SK-N-SH treated with all-trans-retinoic acid at 6 μM for 48 hours (cell line): Measurements from ENCODE around the gene S100P.

Source experiments
- ARNTL ChIP-seq: fragments of 450-650 bp; formaldehyde crosslinking; IDR thresholded peaks from 2 replicates; pipeline ENCODE4 v1.5.0; 2020; ENCODE audit warnings: low read depth, mild to moderate bottlenecking, moderate library complexity, borderline replicate concordance
- BACH2 ChIP-seq: fragments of 250-450 bp; sonication (Bioruptor Pico); IDR thresholded peaks from 2 replicates; pipeline ENCODE4 v1.9.0; 2021; ENCODE audit warnings: mild to moderate bottlenecking, borderline replicate concordance
- GLIS3 ChIP-seq: fragments of 250-450 bp; sonication (Bioruptor Pico); IDR thresholded peaks from 2 replicates; pipeline ENCODE4 v1.5.0; 2020; ENCODE audit warnings: mild to moderate bottlenecking, moderate library complexity
- ISL1 ChIP-seq: fragments of 250-450 bp; sonication (Bioruptor Pico); IDR thresholded peaks from 2 replicates; pipeline ENCODE4 v2.1.2; 2022; ENCODE audit warnings: mild to moderate bottlenecking, moderate library complexity
- RARB ChIP-seq: fragments of 250-450 bp; sonication (Bioruptor Pico); IDR thresholded peaks from 2 replicates; pipeline ENCODE4 v1.8.0; 2021; ENCODE audit warnings: mild to moderate bottlenecking, moderate library complexity
- SNAI2 ChIP-seq: fragments of 250-450 bp; sonication (Bioruptor Pico); IDR thresholded peaks from 2 replicates; pipeline ENCODE4 v1.5.0; 2020; ENCODE audit warnings: mild to moderate bottlenecking, moderate library complexity
- ZFP3 ChIP-seq: fragments of 250-450 bp; sonication (Bioruptor Pico); IDR thresholded peaks from 2 replicates; pipeline ENCODE4 v1.5.0; 2020; ENCODE audit warnings: mild to moderate bottlenecking, moderate library complexity
- ZFP30 ChIP-seq: fragments of 450-650 bp; formaldehyde crosslinking; IDR thresholded peaks from 2 replicates; pipeline ENCODE4 v1.5.0; 2022; ENCODE audit warnings: mild to moderate bottlenecking, moderate library complexity
- ZNF8 ChIP-seq: fragments of 450-650 bp; formaldehyde crosslinking; IDR thresholded peaks from 2 replicates; pipeline ENCODE4 v1.5.0; 2020; ENCODE audit warnings: mild to moderate bottlenecking, moderate library complexity
- TF ChIP-seq, protein P1 (sequence below): fragments of 250-450 bp; sonication (Bioruptor Pico); IDR thresholded peaks from 2 replicates; pipeline ENCODE4 v1.8.0; 2020; ENCODE audit warnings: mild to moderate bottlenecking, moderate library complexity, borderline replicate concordance

DNA sequence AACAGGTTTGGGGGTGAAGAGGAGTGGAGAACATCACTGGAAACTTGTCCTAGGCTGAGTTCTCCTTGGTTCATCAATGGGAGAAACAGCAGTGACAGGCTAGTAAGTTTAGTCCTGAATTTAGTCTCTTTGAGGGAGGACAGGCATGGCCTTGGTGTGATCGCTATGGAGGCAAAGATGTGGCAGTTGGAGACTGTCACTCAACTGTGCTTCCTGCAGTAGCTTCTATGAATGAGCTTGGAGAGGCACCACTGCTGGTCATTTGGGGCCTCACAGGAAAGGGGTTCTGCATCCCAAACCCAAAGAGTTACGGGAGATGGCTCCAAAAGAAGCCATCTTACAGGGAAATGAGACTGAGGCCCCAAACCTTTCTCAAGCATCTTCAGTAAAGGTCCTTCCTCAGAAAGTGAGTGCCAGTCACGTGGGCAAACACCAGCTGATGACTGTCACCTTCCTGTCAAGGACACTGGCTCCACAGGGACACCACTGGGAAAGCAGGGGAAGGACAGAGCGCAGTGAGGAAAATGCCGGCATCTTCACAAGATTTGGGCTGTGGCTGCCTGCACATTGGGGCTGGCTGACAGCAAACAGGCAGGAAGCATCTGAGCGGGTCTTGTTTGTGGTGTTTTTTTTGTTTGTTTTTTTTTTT lies 46.0 kb upstream of the S100P start:
- TF ChIP-seq ISL1 (CRISPR knock-in tag), result no peak
- TF ChIP-seq ARNTL, result no peak
- TF ChIP-seq ZNF8 (CRISPR knock-in tag), result no peak
- TF ChIP-seq GLIS3 (CRISPR knock-in tag), result no peak
- TF ChIP-seq RARB, result no peak
- TF ChIP-seq, protein P1, sequence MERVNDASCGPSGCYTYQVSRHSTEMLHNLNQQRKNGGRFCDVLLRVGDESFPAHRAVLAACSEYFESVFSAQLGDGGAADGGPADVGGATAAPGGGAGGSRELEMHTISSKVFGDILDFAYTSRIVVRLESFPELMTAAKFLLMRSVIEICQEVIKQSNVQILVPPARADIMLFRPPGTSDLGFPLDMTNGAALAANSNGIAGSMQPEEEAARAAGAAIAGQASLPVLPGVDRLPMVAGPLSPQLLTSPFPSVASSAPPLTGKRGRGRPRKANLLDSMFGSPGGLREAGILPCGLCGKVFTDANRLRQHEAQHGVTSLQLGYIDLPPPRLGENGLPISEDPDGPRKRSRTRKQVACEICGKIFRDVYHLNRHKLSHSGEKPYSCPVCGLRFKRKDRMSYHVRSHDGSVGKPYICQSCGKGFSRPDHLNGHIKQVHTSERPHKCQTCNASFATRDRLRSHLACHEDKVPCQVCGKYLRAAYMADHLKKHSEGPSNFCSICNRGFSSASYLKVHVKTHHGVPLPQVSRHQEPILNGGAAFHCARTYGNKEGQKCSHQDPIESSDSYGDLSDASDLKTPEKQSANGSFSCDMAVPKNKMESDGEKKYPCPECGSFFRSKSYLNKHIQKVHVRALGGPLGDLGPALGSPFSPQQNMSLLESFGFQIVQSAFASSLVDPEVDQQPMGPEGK (CRISPR knock-in tag), result no peak
- no peak for TF ChIP-seq ZFP30 (CRISPR knock-in tag)
- no peak for TF ChIP-seq SNAI2 (CRISPR knock-in tag)
- no peak for TF ChIP-seq ZFP3
- TF ChIP-seq BACH2 (CRISPR knock-in tag), result no peak
